RWPE2 (cell line): ENCODE data around the gene ITPR3.

Experiments used
- ATAC-seq: fragments of 200-7000 bp; cut with Tn5 transposase; 3 replicates; pipeline ENCODE4 v1.9.1; 2021; ENCODE audit warnings: low read depth
- DNase-seq: peaks from one replicate; pipeline ENCODE4 v3.0.0-alpha.2; 2020; ENCODE audit warnings: low spot score
- H3K27ac ChIP-seq: fragments of 450-650 bp; 2 replicates; pipeline ENCODE4 v1.5.1; 2017; ENCODE audit warnings: mild to moderate bottlenecking; ENCODE audit not compliant: poor library complexity, severe bottlenecking
- H3K27me3 ChIP-seq: fragments of 250-450 bp; sonication (Bioruptor Pico); 2 replicates; pipeline ENCODE4 v1.5.1; 2021; ENCODE audit warnings: mild to moderate bottlenecking, moderate library complexity; ENCODE audit not compliant: insufficient read depth, poor library complexity, severe bottlenecking
- H3K36me3 ChIP-seq: fragments of 250-450 bp; sonication (Bioruptor Pico); 2 replicates; pipeline ENCODE4 v1.5.1; 2020; ENCODE audit warnings: low read depth, mild to moderate bottlenecking, moderate library complexity
- H3K4me1 ChIP-seq: fragments of 250-450 bp; sonication (Bioruptor Pico); 2 replicates; pipeline ENCODE4 v1.5.1; 2021; ENCODE audit warnings: mild to moderate bottlenecking, moderate library complexity; ENCODE audit not compliant: insufficient read depth, poor library complexity, severe bottlenecking
- H3K4me3 ChIP-seq: fragments of 250-450 bp; sonication (Bioruptor Pico); 2 replicates; pipeline ENCODE4 v1.5.1; 2021; ENCODE audit warnings: mild to moderate bottlenecking, moderate library complexity; ENCODE audit not compliant: severe bottlenecking
- H3K9me3 ChIP-seq: fragments of 250-450 bp; sonication (Bioruptor Pico); 2 replicates; pipeline ENCODE4 v1.5.1; 2021; ENCODE audit warnings: mild to moderate bottlenecking, moderate library complexity; ENCODE audit not compliant: severe bottlenecking
- TF ChIP-seq, protein P1 (sequence below): fragments of 450-650 bp; IDR thresholded peaks from one replicate; pipeline ENCODE4 v1.5.1; 2017; ENCODE audit warnings: mild to moderate bottlenecking, moderate library complexity; ENCODE audit not compliant: poor library complexity, severe bottlenecking

Gene ITPR3

DNA sequence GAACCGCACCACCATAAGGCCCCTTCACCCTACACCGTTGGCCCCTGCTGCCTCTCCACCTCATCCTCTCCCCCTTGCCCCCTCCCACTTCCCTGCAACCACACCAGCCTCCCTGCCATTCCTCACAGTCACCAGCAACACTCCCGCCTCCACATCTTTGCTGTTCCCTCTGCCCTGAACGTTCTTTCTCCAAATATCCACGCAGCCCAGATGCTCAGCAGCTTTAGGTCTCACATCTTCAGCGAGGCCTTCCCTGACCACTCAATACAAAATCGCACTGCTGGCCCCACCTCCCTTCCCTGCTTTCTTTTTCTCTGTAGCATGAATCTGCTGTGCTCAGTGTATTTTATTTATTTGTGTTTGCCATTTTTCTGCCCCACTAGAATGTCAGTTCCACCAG, 20.5 kb downstream of the ITPR3 start:
- no peak overlapping the region for H3K4me3 ChIP-seq
- no peaks in the 10 kb centered on the region for H3K4me1 ChIP-seq
- H3K36me3 ChIP-seq = peaks cover 66% of the 10 kb centered on the region
- no peaks in the 10 kb centered on the region for H3K9me3 ChIP-seq
- H3K27ac ChIP-seq = no peak overlapping the region
- no peak for DNase-seq
- H3K27me3 ChIP-seq = no peaks in the 10 kb centered on the region
- TF ChIP-seq, protein P1, sequence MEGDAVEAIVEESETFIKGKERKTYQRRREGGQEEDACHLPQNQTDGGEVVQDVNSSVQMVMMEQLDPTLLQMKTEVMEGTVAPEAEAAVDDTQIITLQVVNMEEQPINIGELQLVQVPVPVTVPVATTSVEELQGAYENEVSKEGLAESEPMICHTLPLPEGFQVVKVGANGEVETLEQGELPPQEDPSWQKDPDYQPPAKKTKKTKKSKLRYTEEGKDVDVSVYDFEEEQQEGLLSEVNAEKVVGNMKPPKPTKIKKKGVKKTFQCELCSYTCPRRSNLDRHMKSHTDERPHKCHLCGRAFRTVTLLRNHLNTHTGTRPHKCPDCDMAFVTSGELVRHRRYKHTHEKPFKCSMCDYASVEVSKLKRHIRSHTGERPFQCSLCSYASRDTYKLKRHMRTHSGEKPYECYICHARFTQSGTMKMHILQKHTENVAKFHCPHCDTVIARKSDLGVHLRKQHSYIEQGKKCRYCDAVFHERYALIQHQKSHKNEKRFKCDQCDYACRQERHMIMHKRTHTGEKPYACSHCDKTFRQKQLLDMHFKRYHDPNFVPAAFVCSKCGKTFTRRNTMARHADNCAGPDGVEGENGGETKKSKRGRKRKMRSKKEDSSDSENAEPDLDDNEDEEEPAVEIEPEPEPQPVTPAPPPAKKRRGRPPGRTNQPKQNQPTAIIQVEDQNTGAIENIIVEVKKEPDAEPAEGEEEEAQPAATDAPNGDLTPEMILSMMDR = no peak
- ATAC-seq = no peak

DNA sequence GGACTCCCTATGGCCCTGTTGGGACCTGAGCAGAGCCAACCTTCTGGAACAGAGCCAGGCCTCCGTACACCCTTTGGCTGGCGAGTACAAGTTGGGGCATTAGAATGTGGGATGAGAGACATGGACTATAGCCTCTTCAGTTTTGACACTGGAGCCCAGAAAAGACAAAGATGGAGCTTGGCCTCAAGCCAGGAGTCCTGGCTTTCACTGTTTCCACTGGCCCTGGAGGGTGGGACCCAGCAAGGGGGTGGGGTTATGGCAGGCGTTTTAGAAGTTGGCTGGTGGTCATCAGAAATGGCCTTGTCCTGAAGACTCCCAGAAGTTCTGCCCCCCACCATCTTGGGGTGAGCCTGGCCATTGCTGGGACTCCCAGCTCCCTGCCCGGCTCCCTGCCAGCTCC, 21.8 kb downstream of the ITPR3 start:
- TF ChIP-seq, protein P1 = no peak
- Histone ChIP-seq H3K4me1 (no peaks in the 10 kb centered on the region), H3K36me3 (peaks cover 72% of the 10 kb centered on the region), H3K4me3 (no peak overlapping the region), H3K27me3 (no peaks in the 10 kb centered on the region), H3K9me3 (no peaks in the 10 kb centered on the region), H3K27ac (no peak overlapping the region)
- DNase-seq (no peak), ATAC-seq (no peak)

DNA sequence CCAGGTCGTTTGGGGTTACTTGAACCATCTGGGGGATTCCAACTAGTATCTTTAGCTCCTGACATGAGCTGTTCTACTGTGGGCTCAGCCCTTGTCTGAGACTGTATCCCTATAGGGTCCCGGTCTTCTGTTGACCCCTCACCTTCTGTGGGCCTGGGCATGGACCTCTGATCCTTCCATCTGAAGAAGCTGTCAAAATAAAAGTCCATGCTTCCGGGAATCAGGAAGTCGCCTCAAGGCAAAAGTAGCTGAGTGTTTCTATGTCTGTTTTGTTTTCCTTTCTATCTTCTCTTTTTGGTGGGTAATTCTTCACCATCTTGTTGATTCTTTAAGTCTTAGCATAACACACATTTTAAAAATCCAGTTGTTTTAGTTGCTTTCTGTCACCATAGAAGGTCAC, 30.3 kb downstream of the ITPR3 start:
- Histone ChIP-seq H3K36me3 (peaks cover 81% of the 10 kb centered on the region), H3K27me3 (no peaks in the 10 kb centered on the region), H3K9me3 (no peaks in the 10 kb centered on the region), H3K4me1 (no peaks in the 10 kb centered on the region), H3K4me3 (no peak overlapping the region), H3K27ac (no peak overlapping the region)
- DNase-seq = no peak
- no peak for ATAC-seq
- TF ChIP-seq, protein P1 = no peak

DNA sequence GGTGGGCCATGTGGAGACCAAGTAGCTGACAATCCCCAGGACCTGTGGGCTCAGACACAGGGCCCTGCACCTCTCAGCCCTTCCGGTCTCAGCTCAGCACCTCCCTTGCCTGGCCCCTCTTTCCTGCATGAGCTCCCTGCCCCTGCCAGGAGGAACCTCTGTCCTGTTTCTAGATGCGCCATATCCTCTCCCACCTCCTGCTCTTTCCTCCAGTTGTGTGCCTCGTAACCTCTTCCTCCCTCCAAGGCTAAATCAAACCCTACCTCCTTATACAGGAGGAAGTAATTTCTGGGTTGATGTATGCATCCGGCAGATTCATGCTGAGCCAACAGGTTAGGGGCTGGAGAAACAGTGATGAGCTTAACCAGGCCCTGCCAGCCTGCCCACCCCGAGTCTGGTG, 30.9 kb downstream of the ITPR3 start:
- peaks cover 81% of the 10 kb centered on the region for H3K36me3 ChIP-seq

DNA sequence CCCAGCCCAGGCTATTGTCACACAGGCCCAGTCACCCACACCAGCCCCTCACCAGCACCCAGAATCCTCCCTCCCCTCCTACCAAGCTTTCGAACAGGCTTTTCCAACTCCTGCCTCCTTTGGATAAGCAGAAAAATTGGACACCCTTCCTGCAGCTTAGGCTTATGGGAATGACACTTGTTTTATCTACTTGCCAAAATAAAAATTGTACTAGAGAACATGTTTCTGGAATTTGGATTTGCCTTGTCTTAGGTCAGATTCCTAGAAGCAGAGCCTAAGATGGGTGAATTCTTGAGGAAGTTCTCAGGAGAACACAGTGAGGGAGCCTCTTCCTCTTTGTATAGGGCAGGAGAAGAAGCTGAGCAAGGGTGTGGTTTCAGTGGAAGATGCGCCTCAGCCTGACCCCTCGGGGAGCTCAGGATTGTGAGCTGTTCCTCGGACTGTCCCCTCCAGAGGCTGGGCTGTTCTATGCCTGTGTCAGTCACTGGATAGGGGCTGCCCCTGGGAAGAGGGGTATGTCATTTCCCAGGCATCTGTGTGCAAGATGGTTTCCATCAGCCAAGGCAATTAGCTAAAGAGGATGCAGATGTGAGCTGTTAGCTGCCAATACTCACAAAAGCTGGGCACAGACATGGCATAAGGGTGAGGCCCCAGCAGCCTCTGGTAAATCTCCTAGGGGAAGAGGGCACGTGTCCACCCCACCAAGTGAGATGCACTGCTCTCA, 33.9 kb downstream of the ITPR3 start:
- Histone ChIP-seq H3K4me3 (no peak overlapping the region), H3K4me1 (no peaks in the 10 kb centered on the region), H3K9me3 (no peaks in the 10 kb centered on the region), H3K27me3 (no peaks in the 10 kb centered on the region), H3K36me3 (peaks cover 78% of the 10 kb centered on the region), H3K27ac (no peak overlapping the region)
- DNase-seq (no peak), ATAC-seq (no peak)
- TF ChIP-seq, protein P1 = no peak

More for the DNA sequence above, 30.9 kb downstream of the ITPR3 start:
- H3K4me1 ChIP-seq = no peaks in the 10 kb centered on the region
- TF ChIP-seq, protein P1 = no peak
- no peaks in the 10 kb centered on the region for H3K27me3 ChIP-seq
- no peak overlapping the region for H3K27ac ChIP-seq
- DNase-seq (no peak), ATAC-seq (no peak)
- H3K9me3 ChIP-seq = no peaks in the 10 kb centered on the region
- H3K4me3 ChIP-seq = no peak overlapping the region
